Calu3 (cell line): ENCODE data around the gene CAPN8. TPM values are rescaled to one million over a fixed set of nuclear protein-coding genes. Genes with fewer than 3 reads are reported as not detected.

Experiments used
- BruUV-seq: library from RNA; stranded (reverse); fragments of 400-500 nt; replicated peaks from 2 replicates; lab custom pipeline; 2021; lab: Mats Ljungman, UMichigan
- CTCF ChIA-PET: fragments of 300-600 bp; sonication (Branson Sonifier 250); formaldehyde crosslinking; loops from one replicate; lab custom pipeline; 2022; ENCODE audit warnings: antibody characterized with exemption; lab: Charles Lee
- DNase-seq: peaks from one replicate; pipeline ENCODE4 v3.0.0; 2022
- H3K27ac Mint-ChIP-seq: one replicate; pipeline ENCODE4 v1.8.0; 2022; ENCODE audit warnings: mixed read lengths; ENCODE audit not compliant: unreplicated experiment
- H3K27me3 Mint-ChIP-seq: one replicate; pipeline ENCODE4 v1.8.0; 2022; ENCODE audit warnings: mixed read lengths; ENCODE audit not compliant: unreplicated experiment
- H3K36me3 Mint-ChIP-seq: one replicate; pipeline ENCODE4 v1.8.0; 2022; ENCODE audit warnings: mild to moderate bottlenecking, moderate library complexity, mixed read lengths; ENCODE audit not compliant: insufficient read depth, unreplicated experiment
- H3K4me1 Mint-ChIP-seq: one replicate; pipeline ENCODE4 v1.8.0; 2022; ENCODE audit warnings: mild to moderate bottlenecking, low read depth, mixed read lengths; ENCODE audit not compliant: unreplicated experiment
- H3K4me3 Mint-ChIP-seq: one replicate; pipeline ENCODE4 v1.8.0; 2022; ENCODE audit warnings: mild to moderate bottlenecking, low read depth, moderate library complexity, mixed read lengths; ENCODE audit not compliant: unreplicated experiment
- H3K9me3 Mint-ChIP-seq: one replicate; pipeline ENCODE4 v1.8.0; 2022; ENCODE audit warnings: low read depth, mixed read lengths; ENCODE audit not compliant: unreplicated experiment
- CTCF ChIP-seq: fragments of 200-600 bp; IDR thresholded peaks from one replicate; pipeline ENCODE4 v1.8.0; 2022; ENCODE audit warnings: antibody characterized with exemption; ENCODE audit not compliant: unreplicated experiment
- intact Hi-C: fragments of 100-400 bp; cut with micrococcal nuclease; formaldehyde crosslinking; loops from one replicate; pipeline ENCODE4 v1.10.0; 2022; ENCODE audit not compliant: unreplicated experiment
- total RNA-seq: library from RNA; stranded (reverse); gene quantifications from 2 replicates; pipeline ENCODE4 v1.2.3, GENCODE V29; 2022

The CAPN8 gene
- total RNA-seq, 1 experiment from 2014 or later = 108 TPM

GRCh38 chr1:223653015-223653414 lies 12.5 kb downstream of the CAPN8 start:
- no peak for TF ChIP-seq CTCF
- intact Hi-C loops = no loop called here
- CTCF ChIA-PET = interaction anchor here (2.5 kb wide), 1 partner anchor 11 kb away, joined by 7 read pairs; no protein-coding TSS in a partner anchor
- Mint-ChIP-seq H3K36me3 (peaks cover 14% of the 10 kb centered on the region), H3K4me1 (peaks cover 52% of the 10 kb centered on the region), H3K27me3 (no peaks in the 10 kb centered on the region), H3K4me3 (no peak overlapping the region), H3K9me3 (peaks cover 6% of the 10 kb centered on the region), H3K27ac (no peak overlapping the region)
- no TSS peak for BruUV-seq
- DNase-seq = no peak

DNA sequence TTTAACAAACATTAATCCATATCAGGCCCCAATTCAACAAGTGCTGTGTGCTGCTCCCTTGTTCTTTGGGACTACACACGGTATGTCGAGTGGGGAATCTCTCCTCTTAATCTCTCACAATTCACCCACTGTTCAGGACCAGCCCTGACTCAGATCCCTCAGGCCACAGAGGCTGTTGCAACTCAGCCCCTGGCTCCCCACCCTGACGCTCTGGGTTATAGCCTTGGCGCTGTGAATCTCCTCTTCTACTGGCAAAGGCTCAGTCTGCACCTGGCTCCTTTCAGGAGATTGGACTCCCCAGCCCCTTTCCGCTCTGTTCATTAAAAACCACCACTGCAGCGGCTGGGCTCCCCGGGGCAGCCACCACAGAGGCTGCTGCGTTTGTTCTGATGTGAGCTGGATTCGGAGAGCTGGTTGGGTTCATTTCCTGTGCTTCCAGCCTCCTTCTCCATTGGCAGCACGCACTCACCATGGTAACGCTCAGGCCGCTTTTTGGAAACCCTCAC lies 13.0 kb downstream of the CAPN8 start:
- BruUV-seq = no TSS peak
- Mint-ChIP-seq H3K4me1 (peaks cover 47% of the 10 kb centered on the region), H3K36me3 (peaks cover 14% of the 10 kb centered on the region), H3K4me3 (no peak overlapping the region), H3K27ac (no peak overlapping the region), H3K9me3 (peaks cover 2% of the 10 kb centered on the region), H3K27me3 (no peaks in the 10 kb centered on the region)
- intact Hi-C loops = no loop called here
- CTCF ChIA-PET = interaction anchor here (2.5 kb wide), 1 partner anchor 11 kb away, joined by 7 read pairs; no protein-coding TSS in a partner anchor
- no peak for DNase-seq
- TF ChIP-seq CTCF = no peak

DNA sequence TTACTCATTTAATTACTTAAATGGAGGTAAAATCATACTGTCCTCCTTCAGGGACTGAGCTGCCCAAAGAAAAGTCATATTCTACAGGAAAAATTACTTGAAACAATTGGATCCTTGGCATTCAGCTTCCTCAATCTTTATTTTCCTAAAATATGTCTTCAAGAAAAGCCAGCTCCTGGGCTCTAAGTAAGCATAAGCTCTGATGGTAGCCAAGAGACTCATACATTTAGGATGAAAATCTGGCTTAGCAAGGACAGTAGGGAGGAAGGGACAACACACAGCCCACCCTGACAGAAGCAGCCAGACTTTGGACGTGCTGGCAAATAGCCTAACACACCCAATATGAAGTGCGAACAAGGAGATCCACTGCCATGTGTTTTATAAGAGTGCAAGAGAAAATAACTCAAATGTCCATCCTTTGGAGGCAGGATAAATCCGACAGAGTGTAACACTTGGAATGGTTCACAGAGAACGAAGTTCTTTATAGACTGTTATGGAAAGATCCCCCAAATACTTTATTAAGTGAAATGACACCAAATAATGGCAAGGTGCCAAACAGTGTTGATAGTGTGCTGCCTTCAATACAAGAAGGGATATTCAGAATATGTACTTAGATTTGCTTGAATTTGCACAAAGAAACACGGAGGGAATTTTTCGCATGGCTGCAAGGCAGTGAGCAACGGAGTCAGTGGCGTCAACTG lies 14.1 kb downstream of the CAPN8 start:
- intact Hi-C loops = no loop called here
- TF ChIP-seq CTCF = no peak
- no TSS peak for BruUV-seq
- no peak overlapping the region for H3K4me3 Mint-ChIP-seq
- CTCF ChIA-PET = no interaction called here
- no peak for DNase-seq
- no peak overlapping the region for H3K27ac Mint-ChIP-seq
- peaks cover 38% of the 10 kb centered on the region for H3K4me1 Mint-ChIP-seq
- no peaks in the 10 kb centered on the region for H3K27me3 Mint-ChIP-seq
- H3K36me3 Mint-ChIP-seq = peaks cover 14% of the 10 kb centered on the region
- H3K9me3 Mint-ChIP-seq = no peaks in the 10 kb centered on the region

DNA sequence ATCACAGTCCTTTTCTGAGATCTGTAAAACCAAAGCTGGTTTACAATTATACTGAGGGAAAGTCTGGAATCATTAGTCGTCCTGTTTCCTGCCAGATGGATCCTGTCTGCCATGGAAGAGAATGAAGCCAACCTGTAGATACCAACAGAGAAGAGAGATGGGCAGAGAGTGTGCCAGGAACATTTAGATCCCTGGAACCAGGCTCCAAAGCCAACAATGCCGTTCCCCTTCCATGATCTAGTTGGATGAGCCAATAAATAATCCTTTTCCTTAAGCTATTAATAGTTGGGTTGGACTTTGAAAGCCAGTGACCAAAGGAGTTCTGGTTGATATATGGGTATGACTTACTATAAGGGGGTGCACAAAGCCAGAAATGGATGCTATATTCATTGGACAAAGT lies 15.0 kb downstream of the CAPN8 start:
- intact Hi-C loops = no loop called here
- Mint-ChIP-seq H3K27me3 (no peaks in the 10 kb centered on the region), H3K27ac (no peak overlapping the region), H3K9me3 (no peaks in the 10 kb centered on the region), H3K4me3 (no peak overlapping the region), H3K4me1 (peaks cover 39% of the 10 kb centered on the region), H3K36me3 (peaks cover 13% of the 10 kb centered on the region)
- BruUV-seq = no TSS peak
- CTCF ChIA-PET = no interaction called here
- DNase-seq = no peak
- TF ChIP-seq CTCF = no peak
